GM18951 (cell line): ENCODE measurements around the gene CTNND2.

ENCODE experiments used
- POLR2A ChIP-seq: IDR thresholded peaks from 4 replicates; pipeline ENCODE4 v1.6.1; 2011; ENCODE audit warnings: mild to moderate bottlenecking; ENCODE audit not compliant: insufficient read length, insufficient read depth; ENCODE audit errors: extremely low read depth
- in situ Hi-C: fragments of 300-500 bp; cut with MboI; formaldehyde crosslinking; loops from one replicate; pipeline ENCODE4 v1.12.0; 2022; ENCODE audit warnings: low sequenced_read_pairs, mixed read lengths, inconsistent platforms; ENCODE audit not compliant: unreplicated experiment

The CTNND2 gene

DNA sequence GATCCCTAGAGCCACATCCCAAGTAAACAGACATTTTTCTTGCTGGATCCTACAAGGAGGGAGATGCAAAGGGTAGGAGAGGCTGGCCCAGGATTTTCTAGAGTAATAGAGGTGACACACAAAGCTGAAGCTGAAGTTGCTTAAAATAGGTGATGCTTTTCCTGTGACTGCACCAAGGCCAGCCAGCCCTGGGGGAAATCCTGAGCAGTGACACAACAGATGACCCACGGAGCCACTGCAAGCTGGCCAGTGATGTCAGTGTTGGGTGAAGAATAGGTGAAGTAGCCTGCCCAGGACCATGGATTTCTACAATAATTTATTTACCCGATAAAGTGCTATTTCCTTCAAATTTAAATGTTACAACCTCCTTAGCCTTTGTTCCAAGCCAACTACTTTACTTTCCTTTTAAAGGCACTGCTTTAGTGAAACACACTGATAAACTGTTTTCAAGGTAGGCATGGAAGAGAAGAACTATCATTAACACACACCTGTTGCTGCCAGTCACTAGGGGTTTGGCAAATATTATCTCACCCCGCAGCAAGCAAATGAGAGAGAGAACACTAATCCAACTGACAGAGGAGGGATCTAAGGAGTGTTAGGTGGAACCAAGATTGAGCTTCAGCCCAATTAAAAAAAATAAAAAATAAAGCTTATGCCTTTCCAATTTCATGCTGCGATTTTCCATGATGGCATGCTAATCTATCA lies 123.5 kb downstream of the CTNND2 start:
- TF ChIP-seq POLR2A, result no peak
- in situ Hi-C loops, result no loop called here

DNA sequence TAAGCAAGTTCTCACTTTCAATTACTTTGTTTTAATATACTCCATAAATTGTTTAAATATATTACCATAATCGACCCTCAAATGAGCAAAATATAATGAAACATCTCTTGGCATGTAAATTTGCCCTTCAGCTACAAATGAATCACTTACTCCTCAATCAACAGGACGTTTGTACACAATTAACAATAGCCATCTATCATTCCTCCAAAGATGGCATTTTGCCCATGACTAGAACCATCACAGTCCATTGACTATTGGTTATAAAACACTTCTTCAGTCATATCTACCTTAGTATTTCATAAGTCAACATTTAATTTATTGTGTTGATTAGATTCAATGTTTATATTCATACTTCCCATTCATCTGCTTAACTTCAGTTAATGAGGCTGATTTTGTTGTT lies 127.2 kb downstream of the CTNND2 start:
- no peak for TF ChIP-seq POLR2A
- in situ Hi-C loops, result no loop called here

DNA sequence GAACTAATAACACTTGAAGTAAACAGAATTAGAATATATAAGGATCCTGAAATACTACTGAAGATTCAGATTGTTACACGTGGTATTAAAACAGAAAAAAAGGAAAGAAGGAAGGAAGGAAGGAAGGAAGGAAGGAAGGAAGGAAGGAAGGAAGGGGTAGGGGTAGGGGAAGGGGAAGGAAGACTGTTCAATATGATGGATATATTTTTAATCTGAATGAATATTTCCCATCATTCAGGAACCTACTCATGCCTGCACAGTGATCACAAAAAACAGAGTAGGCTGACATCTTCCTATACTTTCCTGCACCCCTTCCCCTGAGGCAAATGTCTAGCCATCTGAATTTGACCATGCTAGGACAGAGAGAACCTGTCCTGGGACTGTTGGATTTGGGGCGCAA lies 133.9 kb downstream of the CTNND2 start:
- in situ Hi-C loops, result no loop called here
- TF ChIP-seq POLR2A, result no peak

DNA sequence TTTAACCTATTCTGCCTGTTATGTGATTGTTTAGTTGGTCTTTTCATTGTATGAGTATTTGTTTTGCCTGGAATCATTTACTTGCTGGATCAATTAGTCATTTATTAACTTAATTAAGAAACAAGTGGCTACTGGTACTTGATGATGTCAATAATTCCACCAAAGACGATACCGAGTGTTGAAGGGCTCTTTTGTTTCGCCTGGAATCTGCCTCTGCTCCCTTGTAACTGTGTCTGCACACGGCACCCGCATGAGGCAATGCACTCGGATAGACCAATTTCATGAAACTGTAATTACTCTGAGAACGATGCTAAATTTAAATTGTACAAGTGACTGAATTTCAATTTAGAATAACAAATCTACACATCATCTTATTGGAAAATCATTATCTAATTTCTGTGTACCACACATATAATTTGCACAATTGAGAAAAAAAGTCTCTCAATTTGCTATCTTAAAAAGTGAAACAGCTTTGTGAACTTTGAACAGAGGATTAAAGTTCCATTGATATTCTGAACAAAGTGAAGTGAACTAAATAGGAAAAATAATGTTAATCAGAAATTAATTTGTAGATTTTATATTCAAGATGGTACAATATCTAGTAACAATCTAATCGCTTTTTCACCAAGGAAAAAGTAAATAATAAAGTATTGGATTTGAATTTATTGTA lies 143.2 kb downstream of the CTNND2 start:
- TF ChIP-seq POLR2A, result no peak
- in situ Hi-C loops, result no loop called here

DNA sequence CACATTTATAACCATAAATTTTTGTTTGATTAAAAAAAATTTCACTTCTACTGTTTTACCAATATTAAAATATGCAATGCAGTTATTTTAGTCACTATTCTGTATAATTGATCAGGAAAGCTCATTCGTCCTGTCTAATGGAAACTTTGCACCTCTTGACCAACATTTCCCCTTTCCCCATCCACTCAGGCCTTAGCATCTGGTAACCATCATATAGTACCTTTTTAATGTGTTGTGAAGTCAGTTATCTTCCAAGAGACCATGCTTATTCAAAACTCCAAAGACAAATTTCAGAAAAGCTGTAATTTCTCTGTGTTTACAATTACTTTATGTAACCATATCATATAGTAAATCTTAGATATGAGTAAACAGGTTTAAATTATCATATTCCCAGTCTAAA lies 145.9 kb downstream of the CTNND2 start:
- in situ Hi-C loops, result no loop called here
- no peak for TF ChIP-seq POLR2A

DNA sequence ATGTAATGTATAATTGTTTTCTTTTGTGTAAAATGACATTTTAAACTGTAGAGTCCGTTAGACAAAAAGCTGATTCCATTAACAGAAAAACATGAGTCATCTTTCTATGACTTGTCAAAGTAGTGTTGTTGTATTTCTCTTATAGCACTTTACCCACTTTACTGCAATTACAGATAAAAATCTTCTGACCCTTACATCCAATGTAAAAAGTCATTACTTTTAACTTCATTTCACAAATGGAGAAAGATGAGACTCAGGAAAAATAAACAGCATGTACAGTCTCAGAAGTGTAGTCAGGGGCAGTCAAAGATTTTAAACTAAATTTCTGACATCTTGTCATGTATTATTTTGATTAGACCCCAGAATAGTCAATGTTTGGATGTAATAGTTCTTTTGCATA lies 146.6 kb downstream of the CTNND2 start:
- TF ChIP-seq POLR2A, result no peak
- in situ Hi-C loops, result no loop called here

DNA sequence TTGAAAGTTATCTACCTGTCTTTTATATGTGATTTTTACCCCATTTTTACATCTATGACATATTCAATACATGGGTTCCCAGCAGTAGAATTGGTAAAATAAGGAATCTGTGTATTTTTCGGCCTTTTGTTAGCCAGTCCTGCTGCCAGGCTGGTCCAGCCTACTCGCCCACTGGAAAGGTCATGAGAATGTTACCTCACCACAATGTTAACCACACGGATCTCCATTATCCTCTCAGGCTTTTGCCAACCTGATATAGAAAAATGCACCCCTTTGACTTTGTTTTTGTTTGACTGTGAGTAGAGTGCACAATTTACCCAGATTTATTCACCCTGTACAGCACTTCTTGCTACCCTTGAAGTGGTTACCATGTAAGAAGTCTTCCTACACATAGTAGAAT lies 167.2 kb downstream of the CTNND2 start:
- no peak for TF ChIP-seq POLR2A
- in situ Hi-C loops, result no loop called here

DNA sequence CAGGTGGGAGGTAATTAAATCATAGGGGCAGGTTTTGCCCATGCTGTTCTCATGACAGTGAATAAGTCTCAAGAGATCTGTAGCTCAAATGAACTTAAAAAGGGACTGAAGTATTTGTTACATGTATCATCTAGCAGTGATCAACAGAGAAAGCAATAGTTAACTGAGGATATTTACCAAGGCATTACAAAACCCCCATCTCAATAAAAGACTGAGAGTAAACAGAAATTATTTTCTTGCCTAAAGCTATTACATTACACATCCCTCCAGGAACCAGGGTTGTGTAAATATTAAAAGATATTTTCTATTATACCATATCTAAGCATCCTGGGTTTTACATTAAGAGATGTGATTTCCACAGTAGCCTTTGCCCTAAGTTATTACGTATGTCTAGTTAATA lies 169.9 kb downstream of the CTNND2 start:
- no peak for TF ChIP-seq POLR2A
- in situ Hi-C loops, result no loop called here

DNA sequence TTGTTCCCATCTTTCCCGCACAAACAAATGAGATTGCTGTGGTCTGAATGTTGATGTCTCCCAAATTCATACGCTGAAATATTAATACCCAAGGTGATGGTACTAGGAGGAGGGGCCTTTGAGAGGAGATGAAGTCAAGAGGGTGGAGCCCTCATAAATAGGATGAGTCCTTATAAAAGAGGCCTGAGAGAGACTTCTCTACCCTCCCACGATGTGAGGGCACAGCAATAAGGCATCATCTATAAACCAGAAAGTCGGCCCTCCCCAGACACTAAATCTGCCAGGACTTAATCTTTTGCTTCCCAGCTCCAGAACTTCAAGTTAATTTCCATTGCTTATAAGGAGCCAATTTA lies 170.4 kb downstream of the CTNND2 start:
- in situ Hi-C loops, result no loop called here
- no peak for TF ChIP-seq POLR2A

DNA sequence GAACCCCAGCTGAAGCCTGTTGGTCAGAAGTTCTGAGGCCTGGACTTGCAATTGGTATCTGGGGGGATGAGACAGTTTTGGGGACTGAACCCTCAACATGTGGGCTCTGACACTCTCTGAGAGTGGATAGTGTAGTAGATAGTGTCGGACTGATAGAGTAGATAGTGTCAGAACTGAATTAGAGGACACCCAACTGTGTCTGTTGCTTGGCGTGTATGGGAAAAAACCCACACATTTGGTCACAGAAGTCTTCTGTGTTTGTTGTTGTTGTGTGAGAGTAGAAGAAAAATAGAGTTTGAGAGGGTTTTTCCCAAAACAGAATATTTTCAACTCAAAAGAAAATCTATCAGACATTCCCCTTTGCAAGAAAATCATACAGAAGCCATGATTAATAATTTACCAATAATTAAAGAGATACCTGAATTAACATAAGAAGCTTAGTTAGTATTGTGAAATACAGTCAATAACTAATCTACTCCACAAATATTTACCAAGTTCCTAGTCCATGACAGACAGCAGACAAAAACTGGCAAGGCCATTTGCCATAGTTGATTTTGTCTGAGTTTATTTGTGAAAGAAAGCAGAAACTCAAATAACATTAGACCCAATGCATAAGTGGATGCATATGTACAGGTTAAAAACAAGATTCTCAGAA lies 170.9 kb downstream of the CTNND2 start:
- no peak for TF ChIP-seq POLR2A
- in situ Hi-C loops, result no loop called here

DNA sequence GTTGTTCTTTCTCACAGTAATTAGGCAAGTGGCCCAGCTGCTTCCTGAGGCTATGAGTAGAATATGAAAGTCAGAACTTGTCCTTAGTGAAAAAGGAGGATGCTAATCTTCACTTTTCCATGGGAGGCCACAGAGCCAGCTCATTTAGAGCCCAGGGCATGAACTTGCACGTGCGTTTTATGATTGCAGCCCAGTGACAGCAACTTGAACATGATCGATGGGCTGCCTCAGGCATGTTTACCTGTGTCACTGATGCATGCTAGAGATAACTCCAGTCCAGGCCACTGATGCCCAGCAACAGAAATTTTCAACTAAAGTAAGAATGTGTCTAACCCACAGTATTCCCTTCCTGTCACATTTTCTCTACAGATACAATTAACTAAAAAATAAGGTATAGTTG lies 179.3 kb downstream of the CTNND2 start:
- TF ChIP-seq POLR2A, result no peak
- in situ Hi-C loops, result no loop called here

DNA sequence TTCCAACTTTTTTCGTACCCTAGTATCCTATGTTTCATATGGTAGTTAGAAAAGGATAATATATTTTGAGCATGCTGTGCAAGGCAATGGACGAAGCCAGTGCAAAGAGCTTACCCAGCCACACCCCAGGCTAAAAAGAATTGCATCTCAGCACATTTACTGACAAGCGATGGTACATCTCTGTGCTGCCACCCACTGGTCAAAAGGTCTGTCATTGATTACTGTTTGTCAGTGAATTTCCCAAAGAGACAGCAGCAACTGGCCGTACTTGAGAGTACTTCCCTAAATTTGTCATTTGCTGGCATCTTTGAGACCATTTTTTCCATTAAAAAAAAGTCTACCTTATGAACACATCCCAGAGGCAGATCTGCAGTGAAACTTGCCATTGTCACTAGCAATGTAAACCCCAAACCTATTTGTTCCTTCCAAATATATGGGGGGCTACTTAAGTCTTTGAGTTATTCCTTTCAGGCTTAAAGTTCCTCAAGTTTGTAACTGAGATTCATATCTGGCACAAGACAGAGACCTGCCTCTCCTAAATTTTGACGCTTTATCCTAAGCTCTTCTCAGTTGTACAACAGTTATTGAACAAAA lies 184.3 kb downstream of the CTNND2 start:
- in situ Hi-C loops, result no loop called here
- no peak for TF ChIP-seq POLR2A

DNA sequence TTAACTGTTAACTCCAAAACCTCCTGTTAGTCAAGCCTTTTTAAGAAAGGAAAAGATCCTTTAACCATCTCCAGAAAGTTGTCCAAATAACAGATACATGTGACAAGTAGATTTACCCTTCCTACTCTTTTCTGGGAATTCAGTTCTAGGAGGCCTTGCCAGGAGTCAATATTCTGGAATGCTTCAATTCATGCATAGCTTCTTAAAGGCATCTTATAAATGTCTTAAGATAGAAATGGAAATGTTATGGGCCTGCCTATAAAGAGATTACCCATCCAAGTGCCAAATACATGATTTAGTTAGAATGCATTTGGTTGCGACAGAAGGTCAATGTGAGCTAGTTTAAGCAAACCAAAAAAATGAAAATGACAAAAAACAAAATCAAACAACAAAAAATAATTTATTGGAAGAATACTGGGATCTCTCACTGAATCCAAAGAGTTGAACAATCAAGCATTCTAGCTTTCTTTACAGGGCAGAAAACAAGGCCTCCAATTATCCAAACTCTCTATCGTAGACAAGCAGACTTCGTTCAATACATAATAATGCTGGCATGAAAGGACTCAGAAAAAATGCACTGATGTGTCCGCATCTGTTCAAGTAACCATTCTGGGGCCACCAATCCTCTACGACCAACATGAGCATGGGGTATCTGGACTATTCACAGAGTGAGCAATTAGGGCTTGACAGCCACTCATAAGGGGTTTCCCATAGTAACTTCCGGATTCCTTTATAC lies 188.6 kb downstream of the CTNND2 start:
- no peak for TF ChIP-seq POLR2A
- in situ Hi-C loops, result no loop called here
